GM12878 (cell line): ENCODE results near the gene IL4I1. TPM values are rescaled to one million over a fixed set of nuclear protein-coding genes. Genes with fewer than 3 reads are reported as not detected.

Experiments used
- BMI1 ChIP-seq: fragments of 450-650 bp; IDR thresholded peaks from 2 replicates; pipeline ENCODE4 v1.6.1; 2016; ENCODE audit warnings: mild to moderate bottlenecking, moderate library complexity, borderline replicate concordance
- CBFB ChIP-seq: IDR thresholded peaks from 2 replicates; pipeline ENCODE4 v1.6.1; 2016; ENCODE audit warnings: antibody characterized with exemption, low read depth
- CREB1 ChIP-seq: IDR thresholded peaks from 2 replicates; pipeline ENCODE4 v1.6.1; 2012; ENCODE audit warnings: low read depth, mild to moderate bottlenecking, inconsistent platforms
- ESRRA ChIP-seq: IDR thresholded peaks from 2 replicates; pipeline ENCODE4 v1.6.1; 2012; ENCODE audit warnings: mild to moderate bottlenecking, low read length, improper control_type of control experiment
- HCFC1 ChIP-seq: fragments of 150-350 bp; IDR thresholded peaks from 2 replicates; pipeline ENCODE4 v1.6.1; 2014; ENCODE audit warnings: low read length
- IRF4 ChIP-seq: IDR thresholded peaks from 2 replicates; pipeline ENCODE4 v1.6.1; 2011; ENCODE audit warnings: low read depth, low read length
- JUNB ChIP-seq: IDR thresholded peaks from 2 replicates; pipeline ENCODE4 v1.6.1; 2016; ENCODE audit warnings: antibody characterized with exemption, mild to moderate bottlenecking
- NFYA ChIP-seq: IDR thresholded peaks from 2 replicates; pipeline ENCODE4 v1.6.1; 2011; ENCODE audit warnings: low read depth, mild to moderate bottlenecking, low read length, improper control_type of control experiment, borderline replicate concordance
- NRF1 ChIP-seq: conservative IDR thresholded peaks from 2 replicates; pipeline ENCODE4 v1.6.1; 2011; ENCODE audit warnings: mild to moderate bottlenecking, low read depth, low read length, improper control_type of control experiment
- RCOR1 ChIP-seq: conservative IDR thresholded peaks from 2 replicates; pipeline ENCODE4 v1.6.1; 2012; ENCODE audit warnings: low read depth, low read length, improper control_type of control experiment
- SMAD1 ChIP-seq: fragments of 450-650 bp; IDR thresholded peaks from 2 replicates; pipeline ENCODE4 v1.6.1; 2018; ENCODE audit warnings: mild to moderate bottlenecking, low read depth; ENCODE audit not compliant: partially characterized antibody
- TBL1XR1 ChIP-seq: IDR thresholded peaks from 2 replicates; pipeline ENCODE4 v1.6.1; 2012; ENCODE audit warnings: low read depth, low read length, improper control_type of control experiment
- TCF3 ChIP-seq: IDR thresholded peaks from 2 replicates; pipeline ENCODE4 v1.6.1; 2012; ENCODE audit warnings: low read depth, mild to moderate bottlenecking, low read length, borderline replicate concordance; ENCODE audit not compliant: insufficient read depth
- ZNF217 ChIP-seq: fragments of 450-650 bp; IDR thresholded peaks from 2 replicates; pipeline ENCODE4 v1.6.1; 2017; ENCODE audit warnings: antibody characterized with exemption, mild to moderate bottlenecking
- polyA plus RNA-seq, 11 experiments: library from polyadenylated mRNA; depleted of rRNA in 4 of 11; unstranded in 6 of 11; stranded (reverse) in 5 of 11; fragments of >200 nt; fragmentation: Nextera tagmentation in 4 of 11; fragmentation: Illumina TruSeq in 1 of 11; extraction: Ambion mirVana in 4 of 11; extraction: Trizol in 1 of 11; gene quantifications; 1 replicate in 1 of 11; 2 replicates in 10 of 11; pipeline versions ENCODE4 v1.2.1 to v1.2.3, GENCODE V29; 2011 to 2016; ENCODE audit warnings: inconsistent platforms in 2 of 11, missing spikeins in 2 of 11, low read depth in 1 of 11
- total RNA-seq, 4 experiments: library from RNA; depleted of rRNA in 3 of 4; stranded (reverse); fragments of >200 nt in 3 of 4; fragmentation: Illumina TruSeq in 1 of 4; extraction: Trizol in 1 of 4; gene quantifications; 2 replicates each; pipeline versions ENCODE4 v1.2.1 to v1.2.3, GENCODE V29; 2013 to 2021
- TF ChIP-seq, protein P1 (sequence below): fragments of 450-650 bp; IDR thresholded peaks from 2 replicates; pipeline ENCODE4 v1.6.1; 2016; ENCODE audit warnings: mild to moderate bottlenecking, moderate library complexity, borderline replicate concordance
- TF ChIP-seq, protein P2 (sequence below): fragments of 450-650 bp; IDR thresholded peaks from 2 replicates; pipeline ENCODE4 v1.6.1; 2018; ENCODE audit warnings: mild to moderate bottlenecking, low read depth, moderate library complexity; ENCODE audit not compliant: partially characterized antibody
- TF ChIP-seq, protein P3 (sequence below): fragments of 450-650 bp; conservative IDR thresholded peaks from 2 replicates; pipeline ENCODE4 v1.6.1; 2017; ENCODE audit warnings: mild to moderate bottlenecking, moderate library complexity
- TF ChIP-seq, protein P4 (sequence below): IDR thresholded peaks from 2 replicates; pipeline ENCODE4 v1.6.1; 2012; ENCODE audit warnings: low read depth, low read length, improper control_type of control experiment
- TF ChIP-seq, protein P5 (sequence below): IDR thresholded peaks from 2 replicates; pipeline ENCODE4 v1.6.1; 2011; ENCODE audit warnings: low read depth, low read length, improper control_type of control experiment, borderline replicate concordance

Gene IL4I1
- total and polyA plus RNA-seq, 10 of the 15 experiments (the other 5 are each of a cell fraction or from before 2014, with no cell fraction given): 0.62 to 83.8 (median 42.8) TPM

DNA sequence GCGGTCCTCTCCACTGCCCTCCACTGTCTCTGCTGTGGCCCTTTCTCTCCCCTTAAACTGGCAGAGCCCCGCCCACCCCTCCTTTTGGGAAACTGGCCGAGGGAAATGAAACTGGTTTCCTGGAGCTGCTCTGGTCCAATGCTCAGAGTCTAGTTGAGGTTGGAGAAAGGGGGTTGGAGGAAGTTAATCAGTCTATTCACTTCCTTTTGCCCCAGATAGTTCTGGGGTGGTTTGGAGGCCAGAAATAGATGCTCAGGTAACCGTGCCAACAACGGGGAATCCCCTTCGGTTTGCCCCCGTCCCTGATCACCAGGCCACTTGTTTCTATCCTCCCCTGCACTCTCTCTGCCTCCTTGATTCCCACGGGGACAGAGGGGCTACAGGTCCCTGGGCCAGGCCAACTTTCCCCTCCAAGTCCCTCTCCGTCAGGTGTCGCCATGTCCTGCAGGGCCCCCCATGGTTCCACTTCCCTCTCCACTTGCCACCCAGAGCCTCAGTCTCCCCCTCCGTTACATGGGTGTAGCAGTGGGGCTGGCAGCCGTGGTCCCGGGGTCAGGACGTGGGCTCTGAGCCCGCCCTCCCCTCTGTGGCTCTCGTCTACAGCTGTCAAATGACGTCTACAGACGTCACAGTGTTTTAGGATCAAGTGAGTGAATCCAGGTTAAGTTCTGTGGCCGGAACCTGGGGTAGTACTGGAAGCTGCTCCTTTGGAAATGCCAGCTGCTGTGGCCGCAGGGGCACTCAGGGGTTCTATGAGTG lies at the start of gene IL4I1 (continued):
- TF ChIP-seq, protein P1, sequence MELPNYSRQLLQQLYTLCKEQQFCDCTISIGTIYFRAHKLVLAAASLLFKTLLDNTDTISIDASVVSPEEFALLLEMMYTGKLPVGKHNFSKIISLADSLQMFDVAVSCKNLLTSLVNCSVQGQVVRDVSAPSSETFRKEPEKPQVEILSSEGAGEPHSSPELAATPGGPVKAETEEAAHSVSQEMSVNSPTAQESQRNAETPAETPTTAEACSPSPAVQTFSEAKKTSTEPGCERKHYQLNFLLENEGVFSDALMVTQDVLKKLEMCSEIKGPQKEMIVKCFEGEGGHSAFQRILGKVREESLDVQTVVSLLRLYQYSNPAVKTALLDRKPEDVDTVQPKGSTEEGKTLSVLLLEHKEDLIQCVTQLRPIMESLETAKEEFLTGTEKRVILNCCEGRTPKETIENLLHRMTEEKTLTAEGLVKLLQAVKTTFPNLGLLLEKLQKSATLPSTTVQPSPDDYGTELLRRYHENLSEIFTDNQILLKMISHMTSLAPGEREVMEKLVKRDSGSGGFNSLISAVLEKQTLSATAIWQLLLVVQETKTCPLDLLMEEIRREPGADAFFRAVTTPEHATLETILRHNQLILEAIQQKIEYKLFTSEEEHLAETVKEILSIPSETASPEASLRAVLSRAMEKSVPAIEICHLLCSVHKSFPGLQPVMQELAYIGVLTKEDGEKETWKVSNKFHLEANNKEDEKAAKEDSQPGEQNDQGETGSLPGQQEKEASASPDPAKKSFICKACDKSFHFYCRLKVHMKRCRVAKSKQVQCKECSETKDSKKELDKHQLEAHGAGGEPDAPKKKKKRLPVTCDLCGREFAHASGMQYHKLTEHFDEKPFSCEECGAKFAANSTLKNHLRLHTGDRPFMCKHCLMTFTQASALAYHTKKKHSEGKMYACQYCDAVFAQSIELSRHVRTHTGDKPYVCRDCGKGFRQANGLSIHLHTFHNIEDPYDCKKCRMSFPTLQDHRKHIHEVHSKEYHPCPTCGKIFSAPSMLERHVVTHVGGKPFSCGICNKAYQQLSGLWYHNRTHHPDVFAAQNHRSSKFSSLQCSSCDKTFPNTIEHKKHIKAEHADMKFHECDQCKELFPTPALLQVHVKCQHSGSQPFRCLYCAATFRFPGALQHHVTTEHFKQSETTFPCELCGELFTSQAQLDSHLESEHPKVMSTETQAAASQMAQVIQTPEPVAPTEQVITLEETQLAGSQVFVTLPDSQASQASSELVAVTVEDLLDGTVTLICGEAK: no peak; the same call in 1 of the 2 replicates
- TF ChIP-seq NRF1 (0 out of 2 replicates have a peak, but pooled peaks have one; percentile 5), SMAD1 (no peak), ZNF217 (peak; percentile 94), CREB1 (peak; percentile 93), CBFB (no peak), TBL1XR1 (peak; percentile 79), ESRRA (no peak), BMI1 (peak; percentile 51; the same call in 1 of the 2 replicates), IRF4 (no peak), RCOR1 (0 out of 2 replicates have a peak, but pooled peaks have one; percentile 50), TCF3 (no peak), NFYA (no peak), HCFC1 (no peak; the same call in 1 of the 2 replicates), JUNB (no peak)
- TF ChIP-seq, protein P2, sequence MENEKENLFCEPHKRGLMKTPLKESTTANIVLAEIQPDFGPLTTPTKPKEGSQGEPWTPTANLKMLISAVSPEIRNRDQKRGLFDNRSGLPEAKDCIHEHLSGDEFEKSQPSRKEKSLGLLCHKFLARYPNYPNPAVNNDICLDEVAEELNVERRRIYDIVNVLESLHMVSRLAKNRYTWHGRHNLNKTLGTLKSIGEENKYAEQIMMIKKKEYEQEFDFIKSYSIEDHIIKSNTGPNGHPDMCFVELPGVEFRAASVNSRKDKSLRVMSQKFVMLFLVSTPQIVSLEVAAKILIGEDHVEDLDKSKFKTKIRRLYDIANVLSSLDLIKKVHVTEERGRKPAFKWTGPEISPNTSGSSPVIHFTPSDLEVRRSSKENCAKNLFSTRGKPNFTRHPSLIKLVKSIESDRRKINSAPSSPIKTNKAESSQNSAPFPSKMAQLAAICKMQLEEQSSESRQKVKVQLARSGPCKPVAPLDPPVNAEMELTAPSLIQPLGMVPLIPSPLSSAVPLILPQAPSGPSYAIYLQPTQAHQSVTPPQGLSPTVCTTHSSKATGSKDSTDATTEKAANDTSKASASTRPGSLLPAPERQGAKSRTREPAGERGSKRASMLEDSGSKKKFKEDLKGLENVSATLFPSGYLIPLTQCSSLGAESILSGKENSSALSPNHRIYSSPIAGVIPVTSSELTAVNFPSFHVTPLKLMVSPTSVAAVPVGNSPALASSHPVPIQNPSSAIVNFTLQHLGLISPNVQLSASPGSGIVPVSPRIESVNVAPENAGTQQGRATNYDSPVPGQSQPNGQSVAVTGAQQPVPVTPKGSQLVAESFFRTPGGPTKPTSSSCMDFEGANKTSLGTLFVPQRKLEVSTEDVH: no peak
- TF ChIP-seq, protein P3, sequence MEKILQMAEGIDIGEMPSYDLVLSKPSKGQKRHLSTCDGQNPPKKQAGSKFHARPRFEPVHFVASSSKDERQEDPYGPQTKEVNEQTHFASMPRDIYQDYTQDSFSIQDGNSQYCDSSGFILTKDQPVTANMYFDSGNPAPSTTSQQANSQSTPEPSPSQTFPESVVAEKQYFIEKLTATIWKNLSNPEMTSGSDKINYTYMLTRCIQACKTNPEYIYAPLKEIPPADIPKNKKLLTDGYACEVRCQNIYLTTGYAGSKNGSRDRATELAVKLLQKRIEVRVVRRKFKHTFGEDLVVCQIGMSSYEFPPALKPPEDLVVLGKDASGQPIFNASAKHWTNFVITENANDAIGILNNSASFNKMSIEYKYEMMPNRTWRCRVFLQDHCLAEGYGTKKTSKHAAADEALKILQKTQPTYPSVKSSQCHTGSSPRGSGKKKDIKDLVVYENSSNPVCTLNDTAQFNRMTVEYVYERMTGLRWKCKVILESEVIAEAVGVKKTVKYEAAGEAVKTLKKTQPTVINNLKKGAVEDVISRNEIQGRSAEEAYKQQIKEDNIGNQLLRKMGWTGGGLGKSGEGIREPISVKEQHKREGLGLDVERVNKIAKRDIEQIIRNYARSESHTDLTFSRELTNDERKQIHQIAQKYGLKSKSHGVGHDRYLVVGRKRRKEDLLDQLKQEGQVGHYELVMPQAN: peak; percentile 61
- TF ChIP-seq, protein P4, sequence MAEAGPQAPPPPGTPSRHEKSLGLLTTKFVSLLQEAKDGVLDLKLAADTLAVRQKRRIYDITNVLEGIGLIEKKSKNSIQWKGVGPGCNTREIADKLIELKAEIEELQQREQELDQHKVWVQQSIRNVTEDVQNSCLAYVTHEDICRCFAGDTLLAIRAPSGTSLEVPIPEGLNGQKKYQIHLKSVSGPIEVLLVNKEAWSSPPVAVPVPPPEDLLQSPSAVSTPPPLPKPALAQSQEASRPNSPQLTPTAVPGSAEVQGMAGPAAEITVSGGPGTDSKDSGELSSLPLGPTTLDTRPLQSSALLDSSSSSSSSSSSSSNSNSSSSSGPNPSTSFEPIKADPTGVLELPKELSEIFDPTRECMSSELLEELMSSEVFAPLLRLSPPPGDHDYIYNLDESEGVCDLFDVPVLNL: no peak
- TF ChIP-seq, protein P5, sequence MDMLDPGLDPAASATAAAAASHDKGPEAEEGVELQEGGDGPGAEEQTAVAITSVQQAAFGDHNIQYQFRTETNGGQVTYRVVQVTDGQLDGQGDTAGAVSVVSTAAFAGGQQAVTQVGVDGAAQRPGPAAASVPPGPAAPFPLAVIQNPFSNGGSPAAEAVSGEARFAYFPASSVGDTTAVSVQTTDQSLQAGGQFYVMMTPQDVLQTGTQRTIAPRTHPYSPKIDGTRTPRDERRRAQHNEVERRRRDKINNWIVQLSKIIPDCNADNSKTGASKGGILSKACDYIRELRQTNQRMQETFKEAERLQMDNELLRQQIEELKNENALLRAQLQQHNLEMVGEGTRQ: no peak
